RWPE2 (cell line): ENCODE results near the gene SLC1A3.

Experiments used
- ATAC-seq: fragments of 200-7000 bp; cut with Tn5 transposase; 3 replicates; pipeline ENCODE4 v1.9.1; 2021; ENCODE audit warnings: low read depth
- DNase-seq: peaks from one replicate; pipeline ENCODE4 v3.0.0-alpha.2; 2020; ENCODE audit warnings: low spot score
- H3K27ac ChIP-seq: fragments of 450-650 bp; 2 replicates; pipeline ENCODE4 v1.5.1; 2017; ENCODE audit warnings: mild to moderate bottlenecking; ENCODE audit not compliant: poor library complexity, severe bottlenecking
- H3K27me3 ChIP-seq: fragments of 250-450 bp; sonication (Bioruptor Pico); 2 replicates; pipeline ENCODE4 v1.5.1; 2021; ENCODE audit warnings: mild to moderate bottlenecking, moderate library complexity; ENCODE audit not compliant: insufficient read depth, poor library complexity, severe bottlenecking
- H3K36me3 ChIP-seq: fragments of 250-450 bp; sonication (Bioruptor Pico); 2 replicates; pipeline ENCODE4 v1.5.1; 2020; ENCODE audit warnings: low read depth, mild to moderate bottlenecking, moderate library complexity
- H3K4me1 ChIP-seq: fragments of 250-450 bp; sonication (Bioruptor Pico); 2 replicates; pipeline ENCODE4 v1.5.1; 2021; ENCODE audit warnings: mild to moderate bottlenecking, moderate library complexity; ENCODE audit not compliant: insufficient read depth, poor library complexity, severe bottlenecking
- H3K4me3 ChIP-seq: fragments of 250-450 bp; sonication (Bioruptor Pico); 2 replicates; pipeline ENCODE4 v1.5.1; 2021; ENCODE audit warnings: mild to moderate bottlenecking, moderate library complexity; ENCODE audit not compliant: severe bottlenecking
- H3K9me3 ChIP-seq: fragments of 250-450 bp; sonication (Bioruptor Pico); 2 replicates; pipeline ENCODE4 v1.5.1; 2021; ENCODE audit warnings: mild to moderate bottlenecking, moderate library complexity; ENCODE audit not compliant: severe bottlenecking
- CTCF ChIP-seq: fragments of 450-650 bp; IDR thresholded peaks from one replicate; pipeline ENCODE4 v1.5.1; 2017; ENCODE audit warnings: mild to moderate bottlenecking, moderate library complexity; ENCODE audit not compliant: poor library complexity, severe bottlenecking

SLC1A3 gene

GRCh38 chr5:36689225-36689624 is 82.8 kb downstream of the SLC1A3 start:
- Histone ChIP-seq H3K4me1 (peaks cover 7% of the 10 kb centered on the region), H3K9me3 (no peaks in the 10 kb centered on the region), H3K36me3 (no peaks in the 10 kb centered on the region), H3K27me3 (no peaks in the 10 kb centered on the region), H3K4me3 (no peak overlapping the region), H3K27ac (peak overlapping the region; percentile 64)
- ATAC-seq (no peak), DNase-seq (no peak)
- no peak for TF ChIP-seq CTCF

GRCh38 chr5:36690041-36690961 is 83.9 kb downstream of the SLC1A3 start:
- peak; percentile 97 for TF ChIP-seq CTCF
- peak overlapping the region; percentile 35 for H3K4me3 ChIP-seq
- peaks cover 7% of the 10 kb centered on the region for H3K4me1 ChIP-seq
- DNase-seq, result peak; percentile 89
- no peaks in the 10 kb centered on the region for H3K36me3 ChIP-seq
- H3K27ac ChIP-seq, result peak overlapping the region; percentile 64
- H3K27me3 ChIP-seq, result no peaks in the 10 kb centered on the region
- peak; percentile 90 for ATAC-seq
- H3K9me3 ChIP-seq, result no peaks in the 10 kb centered on the region

GRCh38 chr5:36691226-36691625 is 84.8 kb downstream of the SLC1A3 start:
- Histone ChIP-seq H3K4me3 (no peak overlapping the region), H3K4me1 (peaks cover 7% of the 10 kb centered on the region), H3K27ac (peak overlapping the region; percentile 64), H3K27me3 (no peaks in the 10 kb centered on the region), H3K9me3 (no peaks in the 10 kb centered on the region), H3K36me3 (no peaks in the 10 kb centered on the region)
- TF ChIP-seq CTCF, result no peak
- DNase-seq (no peak), ATAC-seq (no peak)

GRCh38 chr5:36691696-36692371 is 85.4 kb downstream of the SLC1A3 start:
- peak overlapping the region; percentile 64 for H3K27ac ChIP-seq
- TF ChIP-seq CTCF, result no peak
- H3K4me3 ChIP-seq, result no peak overlapping the region
- H3K9me3 ChIP-seq, result no peaks in the 10 kb centered on the region
- peaks cover 7% of the 10 kb centered on the region for H3K4me1 ChIP-seq
- H3K27me3 ChIP-seq, result no peaks in the 10 kb centered on the region
- DNase-seq (no peak), ATAC-seq (no peak)
- no peaks in the 10 kb centered on the region for H3K36me3 ChIP-seq
